ENCODE results near the gene DOCK8.

DNA sequence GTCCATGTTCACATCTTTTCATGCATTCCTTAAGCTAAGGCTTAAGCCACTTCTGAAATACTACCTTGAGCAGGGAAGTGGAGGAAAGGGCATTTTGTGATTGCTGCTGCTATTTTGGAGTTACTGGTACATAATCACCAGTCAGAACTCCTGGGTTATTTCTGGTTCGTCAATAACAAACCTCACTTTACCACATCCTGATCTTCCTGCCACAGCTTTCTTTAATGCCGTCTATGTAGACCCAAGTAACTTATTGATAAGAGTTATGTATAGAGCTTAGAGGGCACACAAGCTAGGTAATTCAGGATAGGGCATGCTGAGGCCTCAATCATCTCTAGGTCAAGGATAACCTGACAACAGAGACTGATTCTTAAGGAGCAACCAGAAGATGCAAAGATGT, 120.7 kb downstream of the DOCK8 start:
- TF ChIP-seq, protein P1, sequence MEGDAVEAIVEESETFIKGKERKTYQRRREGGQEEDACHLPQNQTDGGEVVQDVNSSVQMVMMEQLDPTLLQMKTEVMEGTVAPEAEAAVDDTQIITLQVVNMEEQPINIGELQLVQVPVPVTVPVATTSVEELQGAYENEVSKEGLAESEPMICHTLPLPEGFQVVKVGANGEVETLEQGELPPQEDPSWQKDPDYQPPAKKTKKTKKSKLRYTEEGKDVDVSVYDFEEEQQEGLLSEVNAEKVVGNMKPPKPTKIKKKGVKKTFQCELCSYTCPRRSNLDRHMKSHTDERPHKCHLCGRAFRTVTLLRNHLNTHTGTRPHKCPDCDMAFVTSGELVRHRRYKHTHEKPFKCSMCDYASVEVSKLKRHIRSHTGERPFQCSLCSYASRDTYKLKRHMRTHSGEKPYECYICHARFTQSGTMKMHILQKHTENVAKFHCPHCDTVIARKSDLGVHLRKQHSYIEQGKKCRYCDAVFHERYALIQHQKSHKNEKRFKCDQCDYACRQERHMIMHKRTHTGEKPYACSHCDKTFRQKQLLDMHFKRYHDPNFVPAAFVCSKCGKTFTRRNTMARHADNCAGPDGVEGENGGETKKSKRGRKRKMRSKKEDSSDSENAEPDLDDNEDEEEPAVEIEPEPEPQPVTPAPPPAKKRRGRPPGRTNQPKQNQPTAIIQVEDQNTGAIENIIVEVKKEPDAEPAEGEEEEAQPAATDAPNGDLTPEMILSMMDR (IDR thresholded peaks at IDR 0.05), result no peak
- no peak for TF ChIP-seq EZH2phosphoT487 (IDR thresholded peaks at IDR 0.05)

All from neural progenitor cell (in vitro differentiated cells).